RWPE2 (cell line): ENCODE data around the gene HLA-B.
"Not testable (repeated sequence)": the region's sequence is repeated elsewhere in the genome, so short reads cannot be mapped to it uniquely, and the experiment has no call there.

Experiments
- ATAC-seq: fragments of 200-7000 bp; cut with Tn5 transposase; 3 replicates; pipeline ENCODE4 v1.9.1; 2021; ENCODE audit warnings: low read depth
- DNase-seq: peaks from one replicate; pipeline ENCODE4 v3.0.0-alpha.2; 2020; ENCODE audit warnings: low spot score
- H3K27ac ChIP-seq: fragments of 450-650 bp; 2 replicates; pipeline ENCODE4 v1.5.1; 2017; ENCODE audit warnings: mild to moderate bottlenecking; ENCODE audit not compliant: poor library complexity, severe bottlenecking
- H3K27me3 ChIP-seq: fragments of 250-450 bp; sonication (Bioruptor Pico); 2 replicates; pipeline ENCODE4 v1.5.1; 2021; ENCODE audit warnings: mild to moderate bottlenecking, moderate library complexity; ENCODE audit not compliant: insufficient read depth, poor library complexity, severe bottlenecking
- H3K36me3 ChIP-seq: fragments of 250-450 bp; sonication (Bioruptor Pico); 2 replicates; pipeline ENCODE4 v1.5.1; 2020; ENCODE audit warnings: low read depth, mild to moderate bottlenecking, moderate library complexity
- H3K4me1 ChIP-seq: fragments of 250-450 bp; sonication (Bioruptor Pico); 2 replicates; pipeline ENCODE4 v1.5.1; 2021; ENCODE audit warnings: mild to moderate bottlenecking, moderate library complexity; ENCODE audit not compliant: insufficient read depth, poor library complexity, severe bottlenecking
- H3K4me3 ChIP-seq: fragments of 250-450 bp; sonication (Bioruptor Pico); 2 replicates; pipeline ENCODE4 v1.5.1; 2021; ENCODE audit warnings: mild to moderate bottlenecking, moderate library complexity; ENCODE audit not compliant: severe bottlenecking
- H3K9me3 ChIP-seq: fragments of 250-450 bp; sonication (Bioruptor Pico); 2 replicates; pipeline ENCODE4 v1.5.1; 2021; ENCODE audit warnings: mild to moderate bottlenecking, moderate library complexity; ENCODE audit not compliant: severe bottlenecking
- TF ChIP-seq, protein P1 (sequence below): fragments of 450-650 bp; IDR thresholded peaks from one replicate; pipeline ENCODE4 v1.5.1; 2017; ENCODE audit warnings: mild to moderate bottlenecking, moderate library complexity; ENCODE audit not compliant: poor library complexity, severe bottlenecking

Gene HLA-B

DNA sequence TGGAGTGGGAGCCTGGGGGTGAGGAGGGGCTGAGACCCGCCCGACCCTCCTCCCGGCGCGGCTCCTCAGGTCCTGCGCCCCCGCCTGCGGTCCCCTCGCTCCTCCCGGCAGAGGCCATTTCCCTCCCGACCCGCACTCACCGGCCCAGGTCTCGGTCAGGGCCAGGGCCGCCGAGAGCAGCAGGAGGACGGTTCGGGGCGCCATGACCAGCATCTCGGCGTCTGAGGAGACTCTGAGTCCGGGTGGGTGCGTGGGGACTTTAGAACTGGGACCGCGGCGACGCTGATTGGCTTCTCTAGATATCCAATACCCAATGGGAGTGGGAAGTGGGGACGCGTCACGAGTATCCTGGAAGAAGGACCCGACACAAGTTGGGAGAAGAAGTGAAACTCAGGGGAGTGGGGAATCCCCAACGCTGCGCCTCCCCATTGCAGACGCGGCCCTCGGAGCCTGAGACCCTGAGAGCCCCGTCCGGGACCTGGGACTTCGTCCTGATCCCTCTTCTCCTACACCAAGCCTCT is at the start of gene HLA-B:
TSS of gene HLA-B (minus strand) at position 234 of the 521 bp plus-strand sequence. CDS start at position 213, 21 bp downstream.
- Histone ChIP-seq H3K4me3 (peak within 1 kb of the TSS; percentile 71), H3K27me3 (no peaks in the 10 kb centered on the region), H3K4me1 (no peaks in the 10 kb centered on the region), H3K9me3 (no peaks in the 10 kb centered on the region), H3K36me3 (no peaks in the 10 kb centered on the region), H3K27ac (no peak within 1 kb of the TSS)
- TF ChIP-seq, protein P1, sequence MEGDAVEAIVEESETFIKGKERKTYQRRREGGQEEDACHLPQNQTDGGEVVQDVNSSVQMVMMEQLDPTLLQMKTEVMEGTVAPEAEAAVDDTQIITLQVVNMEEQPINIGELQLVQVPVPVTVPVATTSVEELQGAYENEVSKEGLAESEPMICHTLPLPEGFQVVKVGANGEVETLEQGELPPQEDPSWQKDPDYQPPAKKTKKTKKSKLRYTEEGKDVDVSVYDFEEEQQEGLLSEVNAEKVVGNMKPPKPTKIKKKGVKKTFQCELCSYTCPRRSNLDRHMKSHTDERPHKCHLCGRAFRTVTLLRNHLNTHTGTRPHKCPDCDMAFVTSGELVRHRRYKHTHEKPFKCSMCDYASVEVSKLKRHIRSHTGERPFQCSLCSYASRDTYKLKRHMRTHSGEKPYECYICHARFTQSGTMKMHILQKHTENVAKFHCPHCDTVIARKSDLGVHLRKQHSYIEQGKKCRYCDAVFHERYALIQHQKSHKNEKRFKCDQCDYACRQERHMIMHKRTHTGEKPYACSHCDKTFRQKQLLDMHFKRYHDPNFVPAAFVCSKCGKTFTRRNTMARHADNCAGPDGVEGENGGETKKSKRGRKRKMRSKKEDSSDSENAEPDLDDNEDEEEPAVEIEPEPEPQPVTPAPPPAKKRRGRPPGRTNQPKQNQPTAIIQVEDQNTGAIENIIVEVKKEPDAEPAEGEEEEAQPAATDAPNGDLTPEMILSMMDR: no peak
- no peak for DNase-seq
- peak; percentile 93 for ATAC-seq

DNA sequence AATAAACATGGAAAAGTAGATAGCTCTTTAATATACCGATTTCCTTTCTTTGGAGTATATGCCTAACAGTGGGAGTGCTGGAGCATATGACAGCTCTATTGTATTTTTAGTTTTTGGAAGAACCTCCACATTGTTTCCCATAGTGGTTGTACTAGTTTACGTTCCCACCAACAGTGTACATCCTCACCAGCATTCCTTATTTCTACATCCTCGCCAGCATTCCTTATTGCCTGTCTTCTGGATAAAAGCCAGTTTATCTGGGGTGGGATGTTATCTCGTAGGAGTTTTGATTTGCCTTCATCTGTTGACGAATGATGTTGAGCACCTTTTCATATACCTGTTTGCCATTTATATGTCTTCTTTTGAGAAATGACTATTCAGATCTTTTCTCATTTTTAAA is 49.0 kb upstream of the HLA-B start:
- Histone ChIP-seq H3K4me3 (no peak overlapping the region), H3K27me3 (no peaks in the 10 kb centered on the region), H3K9me3 (peaks cover 2% of the 10 kb centered on the region), H3K27ac (no peak overlapping the region), H3K36me3 (peaks cover 31% of the 10 kb centered on the region), H3K4me1 (peaks cover 35% of the 10 kb centered on the region)
- ATAC-seq: no peak
- TF ChIP-seq, protein P1: no peak
- no peak for DNase-seq

DNA sequence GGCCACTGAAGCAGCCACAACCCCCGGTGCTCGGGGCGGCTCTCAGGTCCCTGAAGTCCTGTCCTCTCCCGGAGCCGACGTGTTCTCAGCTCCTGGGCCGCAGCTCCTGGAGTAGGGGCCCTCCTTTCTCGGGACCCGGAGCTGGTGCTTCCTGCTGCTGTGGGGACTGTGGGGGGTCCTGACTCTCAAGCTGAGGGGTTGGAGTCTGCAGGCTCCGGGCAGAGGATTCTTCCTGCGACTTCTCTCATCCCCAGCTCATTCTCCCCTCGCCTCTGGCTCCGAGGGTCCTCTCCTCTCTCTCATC is 47.0 kb upstream of the HLA-B start:
- H3K27me3 ChIP-seq, ATAC-seq, DNase-seq, H3K9me3 ChIP-seq: not testable (repeated sequence)
- Histone ChIP-seq H3K4me3 (peak overlapping the region; percentile 89), H3K36me3 (peaks cover 18% of the 10 kb centered on the region), H3K27ac (peak overlapping the region; percentile 91), H3K4me1 (peaks cover 35% of the 10 kb centered on the region)

DNA sequence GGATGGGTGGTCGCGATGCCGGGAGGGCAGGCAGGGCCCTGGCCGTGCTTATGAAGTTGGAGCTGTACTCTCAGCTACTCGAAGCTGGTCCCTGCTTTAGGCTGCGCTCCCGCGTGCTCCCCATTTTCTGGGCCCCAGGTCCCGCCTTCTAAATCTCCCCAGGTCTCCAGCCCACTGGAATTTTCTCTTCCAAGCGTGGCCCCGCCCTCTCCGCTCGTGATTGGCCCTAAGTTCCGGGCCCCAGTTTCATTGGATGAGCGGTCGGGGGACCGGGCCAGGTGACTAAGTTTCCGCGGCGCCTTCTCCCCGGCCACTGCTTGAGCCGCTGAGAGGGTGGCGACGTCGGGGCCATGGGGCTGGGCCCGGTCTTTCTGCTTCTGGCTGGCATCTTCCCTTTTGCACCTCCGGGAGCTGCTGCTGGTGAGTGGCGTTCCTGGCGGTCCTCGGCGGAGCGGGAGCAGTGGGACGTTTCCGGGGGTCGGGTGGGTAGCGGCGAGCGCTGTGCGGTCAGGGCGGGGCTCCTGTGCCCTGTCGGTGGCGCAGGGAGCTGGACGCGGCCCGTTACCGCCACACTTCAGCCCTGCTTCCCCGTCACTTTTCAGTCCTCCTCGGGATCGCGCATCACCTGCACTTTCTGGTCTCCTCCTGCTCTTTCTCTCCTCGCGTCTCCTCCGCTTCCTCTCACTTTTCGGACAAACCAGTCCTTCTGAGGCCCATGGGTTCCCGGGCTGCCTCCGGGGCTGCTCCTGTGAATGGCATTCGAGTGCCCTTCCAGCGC is 46.5 kb upstream of the HLA-B start, which contains the start of gene MICA:
TSS of gene MICA (plus strand) at position 313 of the 778 bp plus-strand sequence. CDS start at position 351, 38 bp downstream.
- H3K4me1 ChIP-seq: peaks cover 34% of the 10 kb centered on the region
- peak within 1 kb of the TSS; percentile 91 for H3K27ac ChIP-seq
- no peaks in the 10 kb centered on the region for H3K27me3 ChIP-seq
- ATAC-seq (peak; percentile 73), DNase-seq (peak; percentile 91)
- peaks cover 13% of the 10 kb centered on the region for H3K36me3 ChIP-seq
- H3K9me3 ChIP-seq: peaks cover 2% of the 10 kb centered on the region
- peak within 1 kb of the TSS; percentile 89 for H3K4me3 ChIP-seq
- TF ChIP-seq, protein P1: no peak

DNA sequence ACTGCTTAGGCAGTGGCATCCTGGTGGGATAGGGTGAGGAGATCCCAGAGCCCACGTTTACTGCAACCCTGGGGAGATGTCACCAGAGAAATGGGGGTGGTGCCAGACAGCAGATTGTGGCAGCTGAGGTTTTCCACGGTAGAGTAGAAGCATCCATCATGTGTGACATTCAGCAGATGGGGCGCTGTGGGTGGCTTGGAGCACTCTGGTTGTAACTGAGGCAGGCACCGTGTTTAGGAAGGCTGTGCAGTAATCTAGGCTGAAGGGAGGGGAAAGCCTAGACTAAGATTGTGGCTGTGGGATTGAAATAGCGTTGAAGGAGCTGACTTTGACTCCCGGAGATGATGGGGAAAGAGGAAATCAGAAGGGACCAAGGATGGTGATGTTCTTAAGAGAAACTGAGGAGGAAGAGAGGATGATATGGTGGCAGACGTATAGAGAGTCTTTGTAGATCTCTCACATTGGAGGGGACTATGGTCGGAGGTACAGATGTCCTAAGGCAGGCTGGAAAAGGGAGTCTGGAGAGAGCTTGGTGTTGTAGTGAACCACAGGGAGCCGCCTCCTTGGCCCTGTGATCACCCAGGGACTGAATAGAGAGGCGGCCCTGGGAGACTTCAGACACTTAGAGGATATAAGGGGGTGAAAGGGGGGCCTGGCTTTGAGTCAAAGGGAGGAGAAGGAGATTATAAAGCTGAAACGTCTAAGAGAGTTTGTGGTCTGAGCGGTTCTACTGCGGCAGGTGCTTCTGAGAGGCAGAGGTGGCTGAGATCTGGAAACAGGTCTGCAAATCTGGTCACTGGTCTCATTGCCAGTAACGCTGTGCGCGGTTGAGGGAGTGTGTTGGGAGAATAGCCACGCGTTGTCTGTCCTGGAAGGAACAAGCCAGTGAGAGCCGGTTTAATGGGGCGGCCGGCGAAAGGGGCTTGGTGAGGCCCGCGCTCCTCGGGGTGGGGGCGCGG is 45.6 kb upstream of the HLA-B start:
- Histone ChIP-seq H3K9me3 (peaks cover 2% of the 10 kb centered on the region), H3K27ac (peak overlapping the region; percentile 91), H3K27me3 (no peaks in the 10 kb centered on the region), H3K4me1 (peaks cover 34% of the 10 kb centered on the region), H3K36me3 (peaks cover 12% of the 10 kb centered on the region), H3K4me3 (peak overlapping the region; percentile 89)
- peak; percentile 16 for ATAC-seq
- TF ChIP-seq, protein P1: no peak
- DNase-seq: no peak
